ENCODE results near the gene SLCO4A1.

DNA sequence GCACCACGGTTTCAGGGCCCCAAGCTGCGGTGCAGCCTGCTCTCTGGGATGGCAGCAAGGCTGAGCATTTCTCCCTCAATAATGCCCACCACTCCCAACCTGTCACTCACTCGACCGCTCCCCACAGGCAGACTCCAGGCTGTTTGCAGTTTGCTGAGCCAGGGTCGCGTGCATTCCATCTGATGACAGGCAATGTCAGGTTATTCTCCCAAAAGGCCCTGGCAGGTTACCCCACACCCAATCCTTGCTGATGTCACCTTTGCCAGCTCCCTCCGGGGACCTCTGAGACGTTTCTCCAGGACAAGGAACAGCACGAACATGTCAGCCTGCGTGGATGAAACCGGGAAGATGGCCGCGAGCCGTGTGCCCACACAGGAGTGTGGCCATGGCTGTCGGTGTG, 7.1 kb upstream of the SLCO4A1 start:
- TF ChIP-seq, protein P1, sequence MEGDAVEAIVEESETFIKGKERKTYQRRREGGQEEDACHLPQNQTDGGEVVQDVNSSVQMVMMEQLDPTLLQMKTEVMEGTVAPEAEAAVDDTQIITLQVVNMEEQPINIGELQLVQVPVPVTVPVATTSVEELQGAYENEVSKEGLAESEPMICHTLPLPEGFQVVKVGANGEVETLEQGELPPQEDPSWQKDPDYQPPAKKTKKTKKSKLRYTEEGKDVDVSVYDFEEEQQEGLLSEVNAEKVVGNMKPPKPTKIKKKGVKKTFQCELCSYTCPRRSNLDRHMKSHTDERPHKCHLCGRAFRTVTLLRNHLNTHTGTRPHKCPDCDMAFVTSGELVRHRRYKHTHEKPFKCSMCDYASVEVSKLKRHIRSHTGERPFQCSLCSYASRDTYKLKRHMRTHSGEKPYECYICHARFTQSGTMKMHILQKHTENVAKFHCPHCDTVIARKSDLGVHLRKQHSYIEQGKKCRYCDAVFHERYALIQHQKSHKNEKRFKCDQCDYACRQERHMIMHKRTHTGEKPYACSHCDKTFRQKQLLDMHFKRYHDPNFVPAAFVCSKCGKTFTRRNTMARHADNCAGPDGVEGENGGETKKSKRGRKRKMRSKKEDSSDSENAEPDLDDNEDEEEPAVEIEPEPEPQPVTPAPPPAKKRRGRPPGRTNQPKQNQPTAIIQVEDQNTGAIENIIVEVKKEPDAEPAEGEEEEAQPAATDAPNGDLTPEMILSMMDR (IDR thresholded peaks at IDR 0.05), result no peak
- no peak for TF ChIP-seq POLR2A (IDR thresholded peaks at IDR 0.05)
- TF ChIP-seq POLR2AphosphoS5 (IDR thresholded peaks at IDR 0.05; ENCODE audit: insufficient read depth in 1 of 2, low read depth in 1 of 2), result no peak

Data from vagina (tissue), 2 donors.